HG02623 (cell line): ENCODE data around the gene FBXO36.

ENCODE experiments used
- ATAC-seq: cut with Tn5 transposase; IDR thresholded peaks from one replicate; pipeline ENCODE4 v1.9.1; 2021; ENCODE audit warnings: moderate library complexity; ENCODE audit not compliant: unreplicated experiment

The FBXO36 gene

GRCh38 chr2:230043025-230043424, 120.7 kb downstream of the FBXO36 start:
- no peak for ATAC-seq

- ATAC-seq = no peak
These were observed 121.2 kb downstream of the FBXO36 start for GRCh38 chr2:230043461-230043860.

GRCh38 chr2:230046491-230046890, 124.2 kb downstream of the FBXO36 start:
- ATAC-seq = no peak

- no peak for ATAC-seq
These were observed 125.8 kb downstream of the FBXO36 start for GRCh38 chr2:230048010-230048671.

GRCh38 chr2:230050136-230050535, 127.8 kb downstream of the FBXO36 start:
- no peak for ATAC-seq

- ATAC-seq = no peak
These were observed 130.0 kb downstream of the FBXO36 start for GRCh38 chr2:230052299-230052698.

- ATAC-seq = no peak
These were observed 131.6 kb downstream of the FBXO36 start for GRCh38 chr2:230053753-230054478.

- no peak for ATAC-seq
These were observed 138.5 kb downstream of the FBXO36 start for GRCh38 chr2:230060672-230061293.
